T-helper 22 cell (primary cell): ENCODE data around the gene OCEL1.

Source experiments
- DNase-seq: peaks from one replicate; pipeline ENCODE4 v3.0.0-alpha.2; 2020; ENCODE audit warnings: low read depth

OCEL1 gene

GRCh38 chr19:17210296-17210695 lies 15.7 kb upstream of the OCEL1 start:
- DNase-seq = no peak

DNA sequence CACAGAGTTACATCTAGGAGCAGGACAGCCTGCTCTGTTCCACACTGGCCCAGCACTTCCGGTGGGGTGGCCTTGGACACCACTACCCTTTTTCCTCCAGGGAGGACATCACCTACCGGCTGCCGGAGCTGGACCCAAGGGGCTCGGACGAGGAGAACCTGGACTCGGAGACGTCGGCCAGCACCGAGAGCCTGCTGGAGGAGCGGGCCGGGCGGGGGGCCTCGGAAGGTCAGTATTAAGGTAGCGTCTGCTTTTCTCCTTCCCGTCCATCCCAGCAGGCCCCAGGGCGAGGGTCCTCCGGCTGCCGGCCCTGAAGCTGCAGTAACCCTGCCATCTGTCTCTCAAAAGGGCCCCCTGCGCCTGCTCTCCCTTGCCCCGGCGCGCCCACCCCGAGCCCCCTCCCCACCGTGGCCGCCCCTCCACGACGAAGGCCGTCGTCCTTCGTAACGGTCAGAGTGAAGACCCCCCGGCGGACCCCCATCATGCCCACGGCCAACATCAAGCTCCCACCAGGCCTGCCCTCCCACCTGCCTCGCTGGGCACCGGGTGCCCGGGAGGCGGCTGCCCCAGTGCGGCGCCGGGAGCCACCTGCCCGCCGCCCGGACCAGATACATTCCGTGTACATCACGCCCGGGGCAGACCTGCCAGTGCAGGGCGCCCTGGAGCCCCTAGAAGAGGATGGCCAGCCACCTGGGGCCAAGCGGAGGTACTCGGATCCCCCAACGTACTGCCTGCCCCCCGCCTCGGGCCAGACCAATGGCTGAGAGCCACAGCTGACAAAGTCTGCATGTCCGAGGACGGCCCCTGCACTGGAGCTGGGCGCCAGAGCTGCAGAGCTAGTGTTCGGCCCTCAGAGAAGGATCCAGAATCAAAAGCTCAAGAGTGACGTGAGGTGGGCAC lies 14.2 kb upstream of the OCEL1 start:
- no peak for DNase-seq

- DNase-seq = no peak
These were observed 12.7 kb upstream of the OCEL1 start for GRCh38 chr19:17213334-17213733.

DNA sequence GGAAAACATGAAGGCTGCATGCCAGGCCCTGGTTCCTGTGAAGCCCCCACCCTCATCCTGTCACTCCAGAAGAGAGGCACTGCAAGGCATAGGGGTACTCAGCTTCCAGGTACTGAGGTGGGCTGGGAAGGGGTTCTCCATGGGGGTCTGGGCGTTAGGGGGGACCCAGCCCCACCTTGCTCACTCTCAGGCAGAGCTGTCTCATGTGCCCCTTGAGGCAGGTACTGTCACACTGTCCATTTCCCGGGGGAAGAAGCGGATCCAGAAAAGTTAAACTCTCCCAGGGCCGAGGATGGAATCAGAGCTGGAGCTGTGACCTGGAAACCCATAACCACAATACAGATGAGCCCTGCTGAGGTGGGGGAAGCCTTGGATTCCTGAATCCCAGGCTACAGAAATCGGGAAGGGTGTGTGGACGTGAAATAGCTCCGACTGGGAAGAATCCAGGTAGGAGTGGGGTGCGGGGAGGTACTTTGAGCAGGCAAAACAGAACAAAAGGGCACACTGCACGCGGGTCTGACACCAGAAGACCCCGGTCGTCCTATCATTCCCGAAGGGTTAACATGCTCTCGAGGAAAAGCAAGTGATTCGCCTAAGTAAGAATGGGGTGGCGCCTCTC lies 11.4 kb upstream of the OCEL1 start:
- DNase-seq = no peak

DNA sequence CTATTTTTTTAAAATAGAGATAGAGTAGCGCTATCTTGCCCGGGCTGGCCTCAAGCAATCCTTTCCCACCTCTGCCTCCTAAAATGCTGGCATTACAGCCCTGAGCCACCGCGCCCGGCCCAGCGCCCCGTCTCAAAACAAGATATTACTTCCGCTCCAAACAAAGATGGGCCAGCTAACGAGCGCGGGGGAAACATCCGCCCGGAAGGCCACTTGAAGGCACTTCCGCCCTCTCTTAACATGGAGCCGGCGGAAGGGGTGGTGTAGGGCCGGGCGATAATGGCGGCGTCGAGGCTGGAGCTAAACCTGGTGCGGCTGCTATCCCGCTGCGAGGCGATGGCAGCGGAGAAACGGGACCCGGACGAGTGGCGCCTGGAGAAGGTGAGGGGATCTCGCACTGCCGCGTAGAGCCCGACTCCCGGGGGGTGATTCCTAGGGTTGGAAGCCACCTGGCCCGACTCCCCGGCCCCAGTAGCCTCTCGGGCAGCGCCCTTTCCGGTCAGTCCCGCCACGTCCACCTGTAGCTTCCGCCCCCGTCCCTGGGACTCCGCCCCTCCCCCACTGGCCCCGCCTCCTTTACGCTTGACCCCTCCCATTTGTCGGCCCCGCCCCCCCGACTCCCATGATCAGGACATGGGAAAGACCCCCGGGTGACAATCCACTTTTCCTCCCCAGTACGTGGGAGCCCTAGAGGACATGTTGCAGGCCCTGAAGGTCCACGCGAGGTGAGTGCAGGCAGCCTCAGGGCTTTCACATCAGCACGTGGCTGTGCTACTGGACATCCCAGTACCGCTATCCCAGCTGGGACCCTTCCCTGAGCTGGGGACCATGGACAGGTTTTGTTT lies 10.7 kb upstream of the OCEL1 start, which contains the start of gene USE1:
USE1 (plus strand) TSS at position 231 of the 845 bp plus-strand sequence; CDS start at position 280, 49 bp downstream.
- DNase-seq = peak; percentile 82

- no peak for DNase-seq
These were observed 9.9 kb upstream of the OCEL1 start for GRCh38 chr19:17216058-17216670.

DNA sequence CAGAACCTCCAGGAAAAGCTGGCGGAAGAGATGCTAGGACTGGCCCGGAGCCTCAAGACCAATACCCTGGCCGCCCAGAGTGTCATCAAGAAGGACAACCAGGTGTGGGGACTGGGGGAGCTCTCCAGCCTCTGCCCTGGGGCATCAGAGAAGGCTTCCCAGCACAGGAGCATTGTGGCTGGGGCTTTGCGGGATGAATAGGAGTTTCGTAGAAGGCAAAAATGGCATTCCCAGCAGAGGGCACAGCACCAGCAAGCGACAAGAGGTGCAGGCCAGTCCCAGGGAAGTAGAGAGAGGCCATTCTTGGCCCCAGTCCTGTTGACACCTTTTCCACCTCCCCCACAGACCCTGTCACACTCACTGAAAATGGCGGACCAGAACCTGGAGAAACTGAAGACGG lies 6.7 kb upstream of the OCEL1 start:
- DNase-seq = no peak

- DNase-seq = no peak
These were observed 5.7 kb upstream of the OCEL1 start for GRCh38 chr19:17220207-17220758.

- DNase-seq = no peak
These were observed 973 bp upstream of the OCEL1 start for GRCh38 chr19:17225053-17225452.

GRCh38 chr19:17227798-17228367 lies 1.9 kb downstream of the OCEL1 start:
- no peak for DNase-seq

- DNase-seq = no peak
These were observed 3.9 kb downstream of the OCEL1 start for GRCh38 chr19:17229890-17230289.

DNA sequence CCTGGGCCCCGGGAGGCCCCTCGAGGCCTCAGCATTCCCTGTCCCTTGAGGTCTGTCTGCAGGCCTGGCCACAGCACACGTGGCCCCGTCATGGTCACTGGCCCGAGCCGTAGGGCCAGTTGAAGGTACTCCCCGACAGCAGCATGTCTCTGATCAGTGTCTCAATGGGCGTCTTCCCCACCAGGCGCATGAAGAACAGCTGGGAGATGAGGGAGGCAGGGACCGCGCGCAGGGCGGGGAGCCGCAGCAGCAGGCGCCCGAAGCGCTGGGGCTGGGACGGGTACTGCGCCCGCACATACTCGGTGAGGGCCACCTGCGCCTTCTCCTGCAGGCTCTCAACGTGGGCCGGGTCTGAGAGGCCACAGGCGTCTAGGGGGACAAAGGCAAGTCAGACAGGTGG lies 6.2 kb downstream of the OCEL1 start:
- no peak for DNase-seq

GRCh38 chr19:17234911-17235299 lies 8.9 kb downstream of the OCEL1 start:
- DNase-seq = peak; percentile 28

GRCh38 chr19:17235300-17235970 lies 9.4 kb downstream of the OCEL1 start:
- DNase-seq = peak; percentile 53

DNA sequence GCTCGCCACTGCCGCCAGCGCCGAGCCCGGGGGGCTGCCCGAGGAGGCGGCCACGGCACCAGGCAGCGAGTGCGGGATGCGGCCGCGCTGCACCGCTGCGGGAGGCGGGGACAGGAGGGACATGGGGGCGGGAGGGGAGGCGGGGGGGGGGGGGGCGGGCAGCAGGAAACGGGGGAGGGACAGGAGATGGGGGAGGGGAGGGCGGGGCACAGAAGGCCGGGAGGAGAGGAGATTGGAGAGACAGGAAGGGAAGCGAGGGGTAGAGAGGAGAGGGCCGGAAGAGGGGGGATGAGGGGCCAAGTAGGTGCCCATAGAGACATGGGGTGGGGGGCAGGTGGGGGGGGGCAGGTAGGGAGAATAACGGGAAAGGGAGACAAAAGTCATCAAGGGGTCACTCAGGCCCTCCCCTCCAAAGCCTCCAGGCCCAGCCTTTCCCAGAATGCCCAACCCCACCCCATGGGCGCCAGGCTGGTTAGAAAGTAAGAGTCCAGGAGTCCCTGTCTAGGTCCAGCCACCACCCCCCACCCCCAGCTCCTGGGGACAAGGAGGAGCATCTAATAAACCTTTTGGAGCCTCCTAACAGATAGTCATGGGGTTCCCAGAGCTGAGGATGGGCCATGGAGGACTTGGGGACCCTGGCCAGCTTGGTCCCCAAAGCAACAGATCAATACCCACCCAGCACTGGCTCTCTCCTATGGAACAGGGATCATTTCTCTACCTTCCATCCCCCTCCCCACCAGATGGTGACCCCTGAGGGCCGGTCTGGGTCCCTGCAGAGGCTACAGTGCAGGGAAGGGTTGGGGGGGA lies 10.1 kb downstream of the OCEL1 start:
- DNase-seq = no peak

DNA sequence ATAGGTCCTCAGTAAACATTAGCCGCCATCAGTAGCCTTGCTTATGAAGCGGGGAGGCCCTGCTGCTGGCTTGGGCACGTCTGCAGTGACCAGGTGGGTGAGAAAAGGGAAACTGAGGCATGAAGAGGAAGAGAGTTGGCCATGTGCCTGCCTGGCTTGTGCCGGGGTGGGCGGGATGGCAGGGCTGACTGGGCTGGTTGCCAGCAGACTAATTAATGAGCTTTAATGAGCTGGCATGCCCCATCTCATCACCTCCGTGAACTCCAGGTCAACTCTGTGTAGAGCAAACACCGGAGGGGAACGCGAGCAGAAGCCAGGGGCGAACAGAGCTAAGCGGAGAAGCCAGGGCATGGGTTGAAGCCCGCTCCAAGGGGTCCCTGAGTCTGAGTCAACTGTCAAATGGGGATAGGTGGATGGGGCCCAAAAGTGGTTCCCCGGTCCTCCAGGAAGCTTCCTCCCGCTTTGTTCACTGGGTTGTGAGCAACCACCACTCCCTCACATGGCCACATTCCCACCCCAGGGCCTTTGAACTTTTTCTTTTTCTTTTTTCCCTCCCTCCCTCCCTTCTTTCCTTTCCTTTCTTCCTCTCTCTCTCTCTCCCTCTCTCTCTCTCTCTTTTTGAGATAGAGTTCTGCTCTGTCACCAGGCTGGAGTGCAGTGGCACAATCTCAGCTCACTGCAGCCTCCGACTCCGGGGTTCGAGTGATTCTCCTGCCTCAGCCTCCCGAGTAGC lies 11.0 kb downstream of the OCEL1 start:
- DNase-seq = no peak

DNA sequence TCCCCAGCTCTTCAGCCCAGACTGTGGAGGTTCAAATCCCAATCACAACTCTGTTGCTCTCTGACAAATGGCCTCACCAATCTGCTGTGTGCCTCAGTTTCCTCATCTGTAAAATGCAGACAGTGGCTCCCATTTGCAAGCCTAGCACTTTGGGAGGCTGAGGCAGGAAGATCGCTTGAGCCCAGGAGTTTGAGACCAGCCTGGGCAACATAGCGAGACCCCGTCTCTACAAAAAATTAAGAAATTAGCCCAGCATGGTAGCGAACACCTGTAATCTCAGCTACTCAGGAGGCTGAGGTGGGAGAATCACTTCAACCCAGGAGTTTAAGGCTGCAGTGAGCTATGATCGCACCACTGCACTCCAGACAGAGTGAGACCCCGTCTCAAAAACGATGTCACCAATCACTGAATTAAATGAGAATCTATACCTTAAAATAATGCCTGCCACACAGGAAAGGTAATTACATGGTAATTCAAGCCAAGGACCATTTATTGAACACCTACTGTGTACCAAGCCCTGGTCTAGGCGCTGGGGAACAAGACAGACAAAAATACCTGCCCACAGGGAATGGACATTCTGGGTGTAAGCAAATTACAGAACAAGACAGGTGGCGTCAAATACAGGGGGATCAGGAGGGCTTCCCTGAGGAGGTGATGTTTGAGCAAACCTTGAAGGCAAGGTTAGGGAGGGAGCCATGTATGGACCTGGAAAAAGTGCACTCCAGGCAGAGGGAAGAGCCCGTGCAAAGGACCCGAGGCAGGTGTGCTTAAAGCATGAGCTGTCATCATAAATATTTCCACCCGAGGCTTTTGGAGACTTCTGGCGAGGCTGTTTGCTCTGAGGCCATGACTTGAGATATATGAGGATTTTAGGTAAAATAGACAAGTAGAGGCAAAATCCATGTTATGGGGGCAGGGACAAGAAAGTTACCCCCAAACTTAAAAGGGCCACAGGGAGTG lies 12.0 kb downstream of the OCEL1 start:
- no peak for DNase-seq
